Activated CD8-positive, alpha-beta memory T cell treated with anti-CD3 and anti-CD28 coated beads for 24 hours (primary cell): ENCODE measurements around the gene CYB5D1.

Source experiments
- DNase-seq: peaks from one replicate; pipeline ENCODE4 v3.0.0-alpha.2; 2020

The CYB5D1 gene

DNA sequence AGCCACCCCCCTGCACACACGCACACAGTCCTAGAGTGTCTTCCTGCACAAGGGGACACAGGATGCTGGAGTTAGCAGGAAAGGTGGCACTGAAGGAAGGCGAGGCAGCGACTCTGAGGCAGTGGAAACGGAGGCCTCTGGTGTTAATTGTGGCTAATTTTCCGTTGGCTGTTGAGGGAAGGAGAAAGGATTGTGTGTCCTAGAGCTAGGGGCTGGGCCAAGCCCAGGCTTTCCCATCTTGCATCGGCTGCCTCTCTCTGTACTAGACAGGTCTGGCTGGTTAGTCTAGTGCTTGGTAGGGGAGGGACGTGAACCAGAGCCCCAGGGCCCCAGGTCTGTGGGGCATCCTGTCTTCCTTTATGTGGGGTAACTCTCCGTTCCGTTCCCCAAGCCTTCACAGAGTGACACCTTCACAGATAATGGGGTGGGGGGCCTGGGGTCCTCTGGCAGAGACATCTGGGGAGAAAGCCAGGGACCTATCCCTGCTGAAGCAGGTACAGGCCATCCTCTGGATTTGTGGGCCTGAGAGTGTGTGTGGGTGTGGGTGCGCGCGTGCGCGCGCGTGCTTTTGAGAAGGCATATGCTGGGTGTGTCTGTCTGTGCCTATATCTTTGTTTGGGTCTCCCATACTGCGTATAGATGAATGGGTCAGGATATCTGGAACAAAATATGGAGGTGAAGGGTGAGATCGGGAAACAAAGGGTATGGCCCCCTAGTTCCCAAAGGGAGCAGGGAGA, 30.5 kb downstream of the CYB5D1 start, which contains the start of gene CHD3:
CHD3 (plus strand) TSS at position 606 of the 737 bp plus-strand sequence. CDS start 212 bp downstream, outside the sequence.
- peak; percentile 81 for DNase-seq

DNA sequence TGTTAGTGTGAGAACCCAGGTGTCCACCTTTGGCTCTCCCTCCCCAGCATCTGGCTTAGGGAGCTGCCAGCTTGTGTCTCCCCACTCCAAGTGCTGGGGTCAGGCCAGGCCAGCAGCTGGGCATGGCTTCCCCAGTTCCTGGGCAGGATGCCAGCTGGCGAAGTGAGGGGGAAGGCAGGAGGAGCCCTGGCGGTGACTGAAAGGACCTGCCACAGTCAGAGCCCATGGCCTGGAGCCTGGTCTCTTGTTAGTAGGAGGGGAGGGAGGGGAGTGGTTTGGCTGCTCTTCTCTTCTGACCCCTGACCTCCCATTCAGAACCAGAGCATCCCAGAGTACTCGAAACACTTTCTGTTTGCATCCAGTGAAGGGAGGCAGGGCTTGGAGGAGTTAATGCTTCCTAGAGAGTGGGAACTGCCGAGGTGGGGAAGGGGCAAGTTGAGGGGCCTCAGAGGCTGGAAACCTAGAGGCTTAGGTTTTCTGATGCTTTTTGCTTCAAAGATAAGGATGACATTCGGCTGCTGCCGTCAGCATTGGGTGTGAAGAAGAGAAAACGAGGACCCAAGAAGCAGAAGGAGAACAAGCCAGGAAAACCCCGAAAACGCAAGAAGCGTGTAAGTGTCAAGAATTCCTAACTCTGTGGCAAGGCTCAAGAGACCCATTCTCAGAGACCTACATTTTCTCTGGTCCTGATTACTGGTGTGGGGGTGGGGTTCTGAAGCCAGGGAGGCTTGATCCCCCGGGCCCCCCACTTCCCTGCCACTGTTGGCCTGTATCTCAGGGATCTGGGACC, 31.6 kb downstream of the CYB5D1 start:
- DNase-seq: no peak

DNA sequence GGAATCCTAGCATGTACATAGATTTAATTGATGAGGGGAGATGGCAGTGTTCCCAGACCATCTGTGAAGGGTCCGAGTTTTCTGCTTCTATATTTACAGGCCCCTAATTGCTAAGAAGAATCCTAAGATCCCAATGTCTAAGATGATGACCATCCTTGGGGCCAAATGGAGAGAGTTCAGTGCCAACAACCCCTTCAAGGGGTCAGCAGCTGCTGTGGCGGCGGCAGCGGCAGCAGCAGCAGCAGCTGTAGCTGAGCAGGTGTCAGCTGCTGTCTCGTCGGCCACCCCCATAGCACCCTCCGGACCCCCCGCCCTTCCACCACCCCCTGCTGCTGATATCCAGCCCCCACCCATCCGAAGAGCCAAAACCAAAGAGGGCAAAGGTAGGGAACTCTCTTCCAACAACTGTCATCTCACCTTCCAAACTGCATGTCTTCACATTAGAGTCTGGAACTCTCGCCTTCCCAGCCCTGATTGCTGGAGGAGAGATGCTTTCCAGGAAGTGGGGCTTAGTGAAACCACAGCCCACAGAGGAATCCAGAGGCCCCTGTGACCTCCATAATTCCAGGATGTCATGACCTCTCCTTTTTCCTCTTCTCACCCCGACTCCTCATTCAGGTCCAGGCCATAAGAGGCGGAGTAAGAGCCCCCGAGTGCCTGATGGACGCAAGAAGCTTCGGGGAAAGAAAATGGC, 35.5 kb downstream of the CYB5D1 start:
- no peak for DNase-seq

GRCh38 chr17:7894226-7894625, 36.4 kb downstream of the CYB5D1 start:
- DNase-seq: no peak

GRCh38 chr17:7894866-7895265, 37.1 kb downstream of the CYB5D1 start:
- DNase-seq: no peak

- DNase-seq: no peak
These were observed 39.3 kb downstream of the CYB5D1 start for GRCh38 chr17:7897090-7897489.

DNA sequence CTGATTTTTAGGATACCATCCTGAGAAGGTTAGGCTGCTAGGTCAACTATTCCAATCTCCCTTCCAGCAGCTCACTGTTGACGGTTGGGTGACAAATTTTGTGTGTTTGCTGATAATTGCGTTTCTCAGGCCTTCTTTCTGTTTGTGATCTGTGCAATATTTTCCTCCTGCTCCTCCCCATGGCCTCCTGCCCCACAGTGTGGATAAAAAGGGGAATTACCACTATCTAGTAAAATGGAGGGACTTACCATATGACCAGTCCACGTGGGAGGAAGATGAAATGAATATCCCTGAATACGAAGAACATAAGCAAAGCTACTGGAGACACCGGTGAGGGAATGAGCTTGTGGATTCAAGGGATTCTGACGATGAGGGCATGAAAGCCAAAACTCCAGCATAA, 40.0 kb downstream of the CYB5D1 start:
- no peak for DNase-seq

- no peak for DNase-seq
These were observed 45.6 kb downstream of the CYB5D1 start for GRCh38 chr17:7903154-7904103.

DNA sequence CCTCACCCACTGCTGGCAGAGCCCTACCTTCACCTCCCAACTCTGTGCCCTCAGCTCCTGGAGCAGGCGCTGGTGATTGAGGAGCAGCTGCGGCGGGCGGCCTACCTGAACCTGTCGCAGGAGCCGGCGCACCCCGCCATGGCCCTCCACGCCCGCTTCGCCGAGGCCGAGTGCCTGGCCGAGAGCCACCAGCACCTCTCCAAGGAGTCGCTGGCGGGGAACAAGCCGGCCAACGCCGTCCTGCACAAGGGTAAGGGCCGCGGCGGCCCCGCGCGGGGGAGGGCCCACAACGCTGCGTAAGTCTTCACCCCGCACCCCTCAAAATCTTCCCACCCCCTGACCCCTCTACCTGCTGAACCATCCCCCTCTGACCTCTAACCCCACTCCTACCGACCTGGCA, 51.3 kb downstream of the CYB5D1 start:
- no peak for DNase-seq

DNA sequence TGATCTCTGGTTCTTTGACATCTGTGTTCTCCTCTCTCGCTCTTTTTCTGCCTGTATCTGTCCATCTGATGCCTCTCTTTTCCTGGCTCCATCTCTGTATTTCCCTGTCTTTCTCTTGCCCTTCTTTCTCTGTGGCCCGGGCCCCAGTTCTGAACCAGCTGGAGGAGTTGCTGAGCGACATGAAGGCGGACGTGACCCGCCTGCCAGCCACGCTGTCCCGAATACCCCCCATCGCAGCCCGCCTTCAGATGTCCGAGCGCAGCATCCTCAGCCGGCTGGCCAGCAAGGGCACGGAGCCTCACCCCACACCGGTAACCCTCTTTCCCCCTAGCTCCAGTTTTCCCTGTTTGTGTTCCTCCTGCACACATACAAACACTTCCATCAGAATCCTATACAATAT, 52.5 kb downstream of the CYB5D1 start:
- DNase-seq: no peak

- DNase-seq: no peak
These were observed 52.9 kb downstream of the CYB5D1 start for GRCh38 chr17:7910711-7911110.

DNA sequence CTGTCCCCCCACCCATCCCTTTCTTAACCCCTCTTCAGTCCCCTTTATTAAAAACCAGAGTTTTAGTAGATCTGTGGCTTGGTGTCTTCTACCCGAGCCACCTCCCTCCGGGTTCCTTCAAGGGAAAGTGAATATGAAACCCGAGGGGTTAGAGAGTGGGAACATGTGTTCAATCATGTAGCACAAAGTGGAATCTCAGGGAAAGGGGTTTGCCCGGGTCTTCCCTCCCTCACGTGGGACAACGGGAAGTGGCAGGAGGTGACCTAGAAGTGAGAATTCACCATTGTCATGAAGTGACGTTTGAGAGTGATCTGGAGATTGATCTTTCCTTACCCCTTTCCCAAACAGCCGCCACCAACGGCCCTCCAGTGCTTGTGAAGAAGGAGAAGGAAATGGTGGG, 53.3 kb downstream of the CYB5D1 start:
- DNase-seq: no peak
